Ishikawa (cell line): Measurements from ENCODE around the gene PARP11.

Experiments
- CEBPB ChIP-seq: IDR thresholded peaks from 2 replicates; pipeline ENCODE4 v1.6.1; 2012
- CREB1 ChIP-seq: IDR thresholded peaks from 2 replicates; pipeline ENCODE4 v1.6.1; 2012; ENCODE audit warnings: low read depth
- EGR1 ChIP-seq: IDR thresholded peaks from 2 replicates; pipeline ENCODE4 v1.6.1; 2012
- EP300 ChIP-seq: IDR thresholded peaks from 2 replicates; pipeline ENCODE4 v1.6.1; 2012; ENCODE audit warnings: borderline replicate concordance
- FOXM1 ChIP-seq: IDR thresholded peaks from 2 replicates; pipeline ENCODE4 v1.6.1; 2012; ENCODE audit warnings: low read depth, borderline replicate concordance
- NFIC ChIP-seq: IDR thresholded peaks from 2 replicates; pipeline ENCODE4 v1.6.1; 2012
- RAD21 ChIP-seq: IDR thresholded peaks from 2 replicates; pipeline ENCODE4 v1.6.1; 2012; ENCODE audit warnings: low read depth
- TAF1 ChIP-seq: IDR thresholded peaks from 2 replicates; pipeline ENCODE4 v1.6.1; 2012; ENCODE audit warnings: low read depth, mild to moderate bottlenecking
- TCF12 ChIP-seq: IDR thresholded peaks from 2 replicates; pipeline ENCODE4 v1.6.1; 2012; ENCODE audit warnings: low read depth
- TEAD4 ChIP-seq: IDR thresholded peaks from 2 replicates; pipeline ENCODE4 v1.6.1; 2012
- YY1 ChIP-seq: IDR thresholded peaks from 2 replicates; pipeline ENCODE4 v1.6.1; 2012; ENCODE audit warnings: low read depth
- ZBTB7A ChIP-seq: IDR thresholded peaks from 2 replicates; pipeline ENCODE4 v1.6.1; 2012; ENCODE audit warnings: low read depth
- TF ChIP-seq, protein P1 (sequence below): IDR thresholded peaks from 2 replicates; pipeline ENCODE4 v1.6.1; 2012
- TF ChIP-seq, protein P2 (sequence below): IDR thresholded peaks from 2 replicates; pipeline ENCODE4 v1.6.1; 2012; ENCODE audit warnings: low read depth, mild to moderate bottlenecking
- TF ChIP-seq, protein P3 (sequence below): IDR thresholded peaks from 2 replicates; pipeline ENCODE4 v1.6.1; 2012

The PARP11 gene

GRCh38 chr12:3777206-3777809 lies 95.9 kb downstream of the PARP11 start:
- peak; percentile 73 for TF ChIP-seq RAD21
- TF ChIP-seq, protein P1, sequence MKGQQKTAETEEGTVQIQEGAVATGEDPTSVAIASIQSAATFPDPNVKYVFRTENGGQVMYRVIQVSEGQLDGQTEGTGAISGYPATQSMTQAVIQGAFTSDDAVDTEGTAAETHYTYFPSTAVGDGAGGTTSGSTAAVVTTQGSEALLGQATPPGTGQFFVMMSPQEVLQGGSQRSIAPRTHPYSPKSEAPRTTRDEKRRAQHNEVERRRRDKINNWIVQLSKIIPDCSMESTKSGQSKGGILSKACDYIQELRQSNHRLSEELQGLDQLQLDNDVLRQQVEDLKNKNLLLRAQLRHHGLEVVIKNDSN: no peak

DNA sequence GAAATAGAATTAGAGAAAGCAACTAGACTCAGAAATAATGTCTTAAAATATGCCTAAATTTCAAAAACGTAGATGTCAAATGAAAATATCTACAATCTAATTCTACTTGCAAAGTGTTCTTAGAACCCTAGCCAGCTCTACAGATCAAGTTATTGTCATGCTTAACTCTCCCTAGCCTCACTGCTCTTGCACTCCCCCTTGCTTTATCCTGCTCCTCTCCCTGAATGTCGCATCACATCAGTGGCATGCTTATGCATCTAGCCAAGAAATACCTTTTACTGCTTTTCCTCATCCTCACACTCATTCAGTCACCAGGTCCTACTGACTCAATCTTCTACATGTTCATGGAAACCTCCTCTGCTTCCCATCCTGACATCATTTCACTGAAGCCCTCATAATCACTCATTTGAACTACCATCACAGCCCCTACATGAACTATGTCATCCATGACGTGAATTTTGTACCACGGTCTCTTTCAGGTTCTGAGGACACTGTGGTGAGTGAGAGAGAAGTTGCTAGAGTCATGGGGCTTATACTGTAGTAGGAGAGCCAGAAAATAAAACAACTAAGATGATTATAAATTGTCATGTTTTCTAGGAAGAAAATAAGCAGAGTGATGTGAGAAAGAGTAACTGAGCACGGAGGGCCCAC lies 97.7 kb downstream of the PARP11 start:
- TF ChIP-seq YY1: no peak
- TF ChIP-seq RAD21: no peak
- TF ChIP-seq TAF1: no peak
- TF ChIP-seq, protein P2, sequence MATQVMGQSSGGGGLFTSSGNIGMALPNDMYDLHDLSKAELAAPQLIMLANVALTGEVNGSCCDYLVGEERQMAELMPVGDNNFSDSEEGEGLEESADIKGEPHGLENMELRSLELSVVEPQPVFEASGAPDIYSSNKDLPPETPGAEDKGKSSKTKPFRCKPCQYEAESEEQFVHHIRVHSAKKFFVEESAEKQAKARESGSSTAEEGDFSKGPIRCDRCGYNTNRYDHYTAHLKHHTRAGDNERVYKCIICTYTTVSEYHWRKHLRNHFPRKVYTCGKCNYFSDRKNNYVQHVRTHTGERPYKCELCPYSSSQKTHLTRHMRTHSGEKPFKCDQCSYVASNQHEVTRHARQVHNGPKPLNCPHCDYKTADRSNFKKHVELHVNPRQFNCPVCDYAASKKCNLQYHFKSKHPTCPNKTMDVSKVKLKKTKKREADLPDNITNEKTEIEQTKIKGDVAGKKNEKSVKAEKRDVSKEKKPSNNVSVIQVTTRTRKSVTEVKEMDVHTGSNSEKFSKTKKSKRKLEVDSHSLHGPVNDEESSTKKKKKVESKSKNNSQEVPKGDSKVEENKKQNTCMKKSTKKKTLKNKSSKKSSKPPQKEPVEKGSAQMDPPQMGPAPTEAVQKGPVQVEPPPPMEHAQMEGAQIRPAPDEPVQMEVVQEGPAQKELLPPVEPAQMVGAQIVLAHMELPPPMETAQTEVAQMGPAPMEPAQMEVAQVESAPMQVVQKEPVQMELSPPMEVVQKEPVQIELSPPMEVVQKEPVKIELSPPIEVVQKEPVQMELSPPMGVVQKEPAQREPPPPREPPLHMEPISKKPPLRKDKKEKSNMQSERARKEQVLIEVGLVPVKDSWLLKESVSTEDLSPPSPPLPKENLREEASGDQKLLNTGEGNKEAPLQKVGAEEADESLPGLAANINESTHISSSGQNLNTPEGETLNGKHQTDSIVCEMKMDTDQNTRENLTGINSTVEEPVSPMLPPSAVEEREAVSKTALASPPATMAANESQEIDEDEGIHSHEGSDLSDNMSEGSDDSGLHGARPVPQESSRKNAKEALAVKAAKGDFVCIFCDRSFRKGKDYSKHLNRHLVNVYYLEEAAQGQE: no peak
- no peak for TF ChIP-seq CREB1
- TF ChIP-seq NFIC: no peak
- no peak for TF ChIP-seq CEBPB
- TF ChIP-seq, protein P3, sequence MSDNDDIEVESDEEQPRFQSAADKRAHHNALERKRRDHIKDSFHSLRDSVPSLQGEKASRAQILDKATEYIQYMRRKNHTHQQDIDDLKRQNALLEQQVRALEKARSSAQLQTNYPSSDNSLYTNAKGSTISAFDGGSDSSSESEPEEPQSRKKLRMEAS: no peak
- TF ChIP-seq, protein P1: no peak
- no peak for TF ChIP-seq FOXM1
- TF ChIP-seq ZBTB7A: no peak
- no peak for TF ChIP-seq EP300
- TF ChIP-seq TCF12: no peak
- no peak for TF ChIP-seq EGR1
- TF ChIP-seq TEAD4: no peak

GRCh38 chr12:3772380-3772779 lies 100.8 kb downstream of the PARP11 start:
- no peak for TF ChIP-seq TCF12
- TF ChIP-seq, protein P2: no peak
- no peak for TF ChIP-seq EGR1
- TF ChIP-seq RAD21: no peak
- TF ChIP-seq, protein P3: no peak
- TF ChIP-seq FOXM1: no peak
- TF ChIP-seq CREB1: no peak

- TF ChIP-seq EGR1 (no peak), ZBTB7A (no peak), NFIC (no peak), CREB1 (no peak), EP300 (no peak), RAD21 (no peak), YY1 (no peak), TCF12 (no peak), TAF1 (no peak), CEBPB (no peak), FOXM1 (no peak), TEAD4 (no peak)
- TF ChIP-seq, protein P3: no peak
- TF ChIP-seq, protein P2: no peak
- TF ChIP-seq, protein P1: no peak
Observed at GRCh38 chr12:3771853-3772252, 101.3 kb downstream of the PARP11 start.
